GM19025 (cell line): ENCODE measurements around the gene CADPS2.
"Not testable (repeated sequence)": the region's sequence is repeated elsewhere in the genome, so short reads cannot be mapped to it uniquely, and the experiment has no call there.

ENCODE experiments used
- ATAC-seq: cut with Tn5 transposase; IDR thresholded peaks from one replicate; pipeline ENCODE4 v1.9.1; 2021; ENCODE audit warnings: mild to moderate bottlenecking, low read depth, moderate library complexity; ENCODE audit not compliant: unreplicated experiment

Gene CADPS2

GRCh38 chr7:122850528-122850927 lies 35.7 kb downstream of the CADPS2 start:
- ATAC-seq = no peak

- no peak for ATAC-seq
Measured at GRCh38 chr7:122849957-122850328, 36.3 kb downstream of the CADPS2 start.

- ATAC-seq = no peak
Measured at GRCh38 chr7:122849322-122849956, 36.8 kb downstream of the CADPS2 start.

GRCh38 chr7:122847871-122848473 lies 38.3 kb downstream of the CADPS2 start:
- ATAC-seq = no peak

- no peak for ATAC-seq
Measured at GRCh38 chr7:122846591-122846990, 39.7 kb downstream of the CADPS2 start.

GRCh38 chr7:122845286-122845685 lies 41.0 kb downstream of the CADPS2 start:
- no peak for ATAC-seq

GRCh38 chr7:122844191-122844988 lies 41.9 kb downstream of the CADPS2 start:
- no peak for ATAC-seq

- ATAC-seq = no peak
Measured at GRCh38 chr7:122842971-122843370, 43.3 kb downstream of the CADPS2 start.

- ATAC-seq = not testable (repeated sequence)
Measured at GRCh38 chr7:122836286-122836685, 50.0 kb downstream of the CADPS2 start.

- ATAC-seq = not testable (repeated sequence)
Measured at GRCh38 chr7:122834571-122834942, 51.7 kb downstream of the CADPS2 start.

GRCh38 chr7:122833888-122834570 lies 52.2 kb downstream of the CADPS2 start:
- no peak for ATAC-seq

GRCh38 chr7:122831436-122831835 lies 54.8 kb downstream of the CADPS2 start:
- no peak for ATAC-seq

GRCh38 chr7:122829962-122830361 lies 56.3 kb downstream of the CADPS2 start:
- ATAC-seq = no peak

- no peak for ATAC-seq
Measured at GRCh38 chr7:122827763-122828162, 58.5 kb downstream of the CADPS2 start.

GRCh38 chr7:122813845-122814244 lies 72.4 kb downstream of the CADPS2 start:
- no peak for ATAC-seq

GRCh38 chr7:122803851-122804250 lies 82.4 kb downstream of the CADPS2 start:
- ATAC-seq = no peak

GRCh38 chr7:122803323-122803722 lies 82.9 kb downstream of the CADPS2 start:
- ATAC-seq = no peak

- no peak for ATAC-seq
Measured at GRCh38 chr7:122802301-122802751, 83.9 kb downstream of the CADPS2 start.

GRCh38 chr7:122791959-122792545 lies 94.2 kb downstream of the CADPS2 start:
- ATAC-seq = no peak

GRCh38 chr7:122790591-122790990 lies 95.7 kb downstream of the CADPS2 start:
- ATAC-seq = no peak

- no peak for ATAC-seq
Measured at GRCh38 chr7:122790132-122790531, 96.1 kb downstream of the CADPS2 start.
